GM19240 (cell line): ENCODE results near the gene GPANK1.

Experiments
- DNase-seq: peaks from one replicate; pipeline ENCODE4 v3.0.0; 2011; ENCODE audit warnings: low spot score; ENCODE audit not compliant: insufficient read length

The GPANK1 gene

DNA sequence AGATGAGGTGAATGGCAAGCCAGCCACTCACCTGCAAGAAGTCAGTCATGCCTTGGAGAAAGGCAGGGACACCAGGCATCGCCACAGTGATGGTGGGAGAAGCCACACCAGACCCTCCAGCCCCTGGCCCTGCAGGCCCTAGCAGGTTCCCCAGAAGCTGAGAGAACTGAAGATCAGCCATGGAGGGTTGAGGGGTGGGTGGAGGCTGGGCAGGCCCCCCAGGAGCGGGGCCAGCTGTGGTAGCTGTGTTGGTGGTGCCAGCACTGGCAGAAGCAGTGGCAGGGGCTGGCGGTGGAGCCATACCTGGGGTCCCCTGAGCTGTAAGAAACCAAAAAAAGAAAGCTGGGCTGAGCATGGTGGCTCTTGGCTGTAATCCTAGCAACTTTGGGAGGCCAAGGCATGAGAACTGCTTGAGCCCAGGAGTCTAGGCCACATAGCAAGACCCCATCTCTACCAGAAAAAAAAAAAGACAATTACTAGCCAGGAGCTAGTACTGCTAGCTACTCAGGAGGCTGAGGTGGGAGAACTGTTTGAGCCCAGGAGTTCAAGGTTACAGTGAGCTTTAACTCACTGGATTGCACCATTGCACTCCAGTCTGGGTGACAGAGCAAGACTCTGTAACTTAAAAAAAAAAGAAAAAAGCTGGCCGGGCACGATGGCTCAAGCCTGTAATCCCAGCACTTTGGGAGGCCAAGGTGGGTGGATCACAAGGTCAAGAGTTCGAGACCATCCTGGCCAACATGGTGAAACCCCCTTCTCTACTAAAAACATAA is 21.8 kb downstream of the GPANK1 start:
- no peak for DNase-seq

DNA sequence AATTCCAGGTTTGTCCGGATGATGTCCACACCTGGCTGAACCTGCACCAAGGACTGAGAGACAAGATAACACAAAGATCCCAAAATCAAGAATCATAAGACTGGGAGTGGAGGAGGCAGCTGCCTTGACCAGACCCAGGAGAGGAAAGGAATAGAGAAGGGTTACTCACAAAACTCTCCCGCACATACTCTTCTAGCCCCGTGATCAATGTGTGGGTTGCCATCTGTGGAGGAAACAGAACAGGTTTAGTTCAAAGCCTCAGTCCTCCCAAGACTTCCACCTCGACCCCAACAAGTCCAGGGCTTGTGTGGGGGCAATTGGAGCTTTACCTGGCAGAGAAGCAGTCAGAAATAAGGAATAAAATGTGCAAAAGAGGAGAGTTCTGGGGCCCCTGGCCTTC is 23.4 kb downstream of the GPANK1 start:
- DNase-seq: no peak

DNA sequence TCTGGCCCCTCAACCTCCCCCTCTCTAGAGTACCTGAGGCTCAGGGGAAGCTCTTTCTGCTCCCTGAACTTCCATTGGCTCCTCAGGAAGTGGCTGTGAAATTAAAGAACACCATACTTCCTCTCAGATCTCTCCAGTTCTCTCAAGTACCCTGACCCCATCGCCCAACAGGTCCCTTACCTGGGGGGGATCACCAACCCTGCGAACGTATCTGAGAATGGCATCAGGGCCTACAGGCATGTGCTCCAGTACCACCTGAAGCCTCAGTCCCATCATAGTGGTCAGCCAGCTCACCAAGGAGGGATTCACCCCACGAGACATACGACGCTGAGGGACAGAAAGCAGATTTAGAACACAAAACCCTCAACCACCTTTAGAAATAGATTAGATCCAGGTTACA is 24.2 kb downstream of the GPANK1 start:
- no peak for DNase-seq

DNA sequence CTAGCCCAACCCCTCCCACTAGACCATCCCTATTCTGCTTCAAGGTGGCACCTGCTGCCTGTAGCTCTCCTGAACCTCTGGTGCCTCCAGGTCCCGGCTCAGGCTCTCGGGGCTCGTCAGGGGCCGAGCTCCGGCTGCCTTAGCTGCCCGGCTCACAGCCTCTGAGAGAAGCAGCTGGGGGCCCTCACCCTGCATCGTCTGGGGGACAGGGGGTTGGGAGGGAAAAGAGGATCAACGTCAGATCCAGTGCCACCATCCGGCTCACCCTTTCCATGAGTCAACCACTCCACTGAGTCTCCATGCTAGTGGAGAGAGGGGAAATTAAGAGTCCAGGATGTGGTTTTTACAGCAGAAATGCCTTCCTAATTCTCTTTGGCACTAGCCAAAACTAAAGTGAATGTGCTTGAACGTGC is 25.3 kb downstream of the GPANK1 start:
- no peak for DNase-seq

DNA sequence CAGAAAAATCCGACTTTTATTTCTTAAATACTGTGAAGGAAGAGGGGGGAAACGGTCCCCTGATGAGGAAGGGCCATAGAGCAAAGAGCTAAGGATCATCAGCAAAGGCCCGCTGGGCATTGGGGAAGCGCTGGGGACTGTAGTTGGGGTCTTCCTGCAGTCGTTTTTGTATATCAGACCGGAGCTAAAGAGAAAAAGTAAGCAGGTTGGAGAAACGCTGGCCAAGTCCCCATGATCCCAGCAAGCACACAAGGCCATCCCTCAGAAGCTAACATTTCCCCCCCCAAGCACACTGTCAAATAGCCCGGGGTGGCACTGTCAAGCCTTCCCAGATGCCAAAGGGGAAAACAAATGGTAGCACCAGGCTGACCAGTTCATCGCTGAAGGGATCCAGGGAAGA is 25.8 kb downstream of the GPANK1 start:
- DNase-seq: no peak

DNA sequence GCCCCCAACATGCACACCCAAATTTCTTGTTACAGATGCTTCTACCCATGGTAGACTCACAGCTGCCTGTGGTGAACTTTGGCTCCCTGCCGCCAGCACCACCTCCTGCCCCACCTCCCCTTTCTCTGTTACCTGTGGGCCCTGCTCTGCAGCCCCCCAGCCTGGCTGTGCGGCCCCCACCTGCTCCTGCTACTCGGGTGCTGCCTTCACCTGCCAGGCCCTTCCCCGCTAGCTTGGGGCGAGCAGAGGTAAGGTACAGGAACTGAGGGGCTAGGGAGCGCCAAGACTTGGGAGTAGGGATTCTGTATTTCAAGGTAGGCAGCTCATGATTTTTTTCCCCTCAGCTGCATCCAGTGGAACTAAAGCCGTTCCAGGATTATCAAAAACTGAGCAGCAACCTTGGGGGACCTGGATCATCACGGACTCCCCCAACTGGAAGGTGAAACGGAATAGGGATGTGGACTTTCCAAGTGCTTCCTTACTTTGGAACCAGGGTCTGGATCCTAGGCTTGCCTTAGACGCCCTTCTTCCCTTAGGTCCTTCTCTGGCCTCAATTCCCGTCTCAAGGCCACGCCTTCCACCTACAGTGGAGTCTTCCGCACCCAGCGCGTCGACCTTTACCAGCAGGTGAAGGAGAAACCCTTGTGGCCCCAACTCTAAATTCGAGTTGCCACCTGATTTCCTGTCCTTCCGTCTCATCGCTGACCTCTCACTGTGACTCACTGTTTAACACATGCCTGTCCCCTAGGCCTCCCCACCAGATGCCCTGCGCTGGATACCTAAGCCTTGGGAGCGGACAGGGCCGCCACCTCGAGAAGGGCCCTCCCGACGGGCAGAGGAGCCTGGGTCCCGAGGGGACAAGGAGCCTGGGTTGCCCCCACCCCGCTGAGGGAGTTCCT is 27.9 kb downstream of the GPANK1 start:
- DNase-seq: no peak

DNA sequence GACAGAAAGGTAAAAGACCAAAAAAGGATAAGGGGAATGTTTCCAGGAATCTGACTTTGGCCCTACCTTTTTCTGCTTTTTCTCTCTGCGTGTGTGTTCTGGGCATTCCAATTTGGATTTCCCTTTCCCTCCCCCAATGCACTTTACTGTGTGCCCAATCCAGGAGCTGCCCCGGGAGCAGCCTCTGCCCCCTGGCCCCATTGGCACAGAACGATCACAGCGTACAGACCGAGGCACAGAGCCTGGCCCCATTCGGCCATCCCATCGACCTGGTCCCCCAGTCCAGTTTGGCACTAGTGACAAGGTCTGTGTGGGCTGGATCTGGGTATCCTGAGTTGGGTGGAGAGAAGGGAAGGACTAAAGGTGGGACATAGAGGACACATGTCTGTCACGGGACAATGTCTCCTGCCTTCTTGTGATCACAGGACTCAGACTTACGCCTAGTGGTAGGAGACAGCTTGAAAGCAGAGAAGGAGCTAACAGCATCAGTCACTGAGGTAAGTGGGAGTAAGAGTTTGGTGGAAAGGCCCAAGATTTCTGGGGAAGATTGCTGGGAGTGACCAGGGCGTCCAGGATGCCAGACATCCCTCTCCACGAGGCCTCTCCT is 29.7 kb downstream of the GPANK1 start:
- no peak for DNase-seq

DNA sequence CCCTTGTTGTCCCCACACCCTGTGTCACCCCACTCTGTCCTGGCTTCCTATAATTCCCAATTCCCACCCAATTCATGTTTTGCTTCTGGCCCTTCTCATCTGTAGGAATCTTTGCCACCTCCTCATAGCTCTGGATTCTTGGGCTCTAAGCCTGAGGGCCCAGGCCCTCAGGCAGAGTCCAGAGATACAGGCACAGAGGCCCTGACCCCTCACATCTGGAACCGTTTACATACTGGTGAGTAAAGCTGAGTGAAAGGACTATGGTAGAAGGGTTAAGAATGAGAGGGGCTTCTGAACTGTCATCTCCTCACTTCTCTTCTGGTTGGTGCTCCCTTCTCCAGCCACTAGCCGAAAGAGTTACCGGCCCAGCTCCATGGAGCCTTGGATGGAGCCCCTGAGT is 30.7 kb downstream of the GPANK1 start:
- no peak for DNase-seq

DNA sequence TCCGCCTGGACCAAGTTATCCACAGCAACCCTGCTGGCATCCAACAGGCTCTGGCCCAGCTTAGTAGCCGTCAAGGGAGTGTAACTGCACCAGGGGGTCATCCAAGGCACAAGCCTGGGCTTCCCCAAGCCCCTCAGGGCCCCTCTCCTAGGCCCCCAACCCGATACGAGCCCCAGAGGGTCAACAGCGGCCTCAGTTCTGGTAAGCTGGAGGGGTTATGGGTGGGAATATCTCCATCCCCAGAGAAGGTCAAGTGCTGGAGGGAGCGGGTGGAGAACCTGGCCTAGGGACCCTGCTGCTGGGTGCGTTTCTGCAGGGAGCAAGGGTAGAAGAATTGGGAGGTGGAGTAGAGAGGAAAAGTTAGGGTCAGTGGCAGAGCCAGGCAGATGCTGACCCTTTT is 31.4 kb downstream of the GPANK1 start:
- no peak for DNase-seq

DNA sequence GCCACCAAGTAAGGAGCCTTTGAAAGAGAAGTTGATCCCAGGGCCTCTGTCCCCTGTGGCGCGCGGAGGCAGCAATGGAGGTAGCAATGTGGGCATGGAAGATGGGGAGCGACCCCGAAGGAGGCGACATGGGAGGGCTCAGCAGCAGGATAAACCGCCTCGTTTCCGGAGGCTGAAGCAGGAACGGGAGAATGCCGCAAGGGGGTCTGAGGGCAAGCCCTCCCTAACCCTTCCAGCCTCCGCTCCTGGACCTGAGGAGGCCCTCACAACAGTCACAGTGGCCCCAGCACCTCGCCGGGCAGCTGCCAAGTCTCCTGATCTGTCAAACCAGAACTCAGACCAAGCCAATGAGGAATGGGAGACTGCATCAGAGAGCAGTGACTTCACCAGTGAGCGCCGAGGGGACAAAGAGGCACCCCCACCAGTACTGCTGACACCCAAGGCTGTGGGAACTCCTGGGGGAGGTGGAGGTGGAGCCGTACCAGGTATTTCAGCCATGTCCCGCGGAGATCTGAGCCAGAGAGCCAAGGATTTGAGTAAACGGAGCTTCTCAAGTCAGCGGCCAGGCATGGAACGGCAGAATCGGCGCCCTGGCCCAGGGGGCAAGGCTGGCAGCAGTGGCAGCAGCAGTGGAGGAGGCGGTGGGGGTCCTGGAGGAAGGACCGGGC is 32.4 kb downstream of the GPANK1 start:
- no peak for DNase-seq

DNA sequence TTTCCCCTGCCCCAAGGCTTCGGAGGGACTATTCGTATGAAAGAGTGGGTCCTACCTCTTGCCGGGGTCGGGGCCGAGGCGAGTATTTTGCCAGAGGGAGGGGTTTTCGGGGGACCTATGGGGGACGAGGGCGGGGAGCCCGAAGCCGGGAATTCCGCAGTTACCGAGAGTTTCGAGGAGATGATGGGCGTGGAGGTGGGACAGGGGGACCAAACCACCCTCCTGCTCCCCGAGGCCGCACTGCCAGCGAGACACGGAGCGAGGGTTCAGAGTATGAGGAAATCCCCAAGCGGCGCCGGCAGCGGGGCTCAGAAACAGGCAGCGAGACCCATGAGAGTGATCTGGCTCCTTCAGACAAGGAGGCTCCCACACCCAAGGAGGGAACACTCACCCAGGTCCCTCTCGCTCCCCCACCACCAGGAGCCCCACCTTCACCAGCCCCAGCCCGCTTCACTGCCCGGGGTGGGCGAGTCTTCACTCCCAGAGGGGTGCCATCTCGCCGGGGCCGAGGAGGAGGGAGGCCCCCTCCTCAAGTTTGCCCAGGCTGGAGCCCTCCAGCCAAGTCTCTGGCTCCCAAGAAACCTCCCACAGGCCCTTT is 33.0 kb downstream of the GPANK1 start:
- no peak for DNase-seq

DNA sequence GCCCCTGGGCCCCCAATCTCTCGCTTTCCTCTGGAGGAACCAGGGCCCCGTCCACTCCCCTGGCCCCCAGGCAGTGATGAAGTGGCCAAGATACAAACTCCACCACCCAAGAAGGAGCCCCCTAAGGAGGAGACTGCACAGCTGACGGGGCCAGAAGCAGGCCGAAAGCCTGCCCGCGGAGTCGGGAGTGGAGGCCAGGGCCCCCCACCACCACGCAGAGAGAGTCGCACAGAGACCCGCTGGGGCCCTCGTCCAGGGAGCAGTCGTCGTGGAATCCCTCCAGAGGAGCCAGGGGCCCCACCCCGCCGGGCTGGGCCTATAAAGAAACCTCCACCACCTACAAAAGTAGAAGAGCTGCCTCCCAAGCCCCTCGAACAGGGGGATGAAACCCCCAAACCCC is 33.6 kb downstream of the GPANK1 start:
- DNase-seq: no peak

DNA sequence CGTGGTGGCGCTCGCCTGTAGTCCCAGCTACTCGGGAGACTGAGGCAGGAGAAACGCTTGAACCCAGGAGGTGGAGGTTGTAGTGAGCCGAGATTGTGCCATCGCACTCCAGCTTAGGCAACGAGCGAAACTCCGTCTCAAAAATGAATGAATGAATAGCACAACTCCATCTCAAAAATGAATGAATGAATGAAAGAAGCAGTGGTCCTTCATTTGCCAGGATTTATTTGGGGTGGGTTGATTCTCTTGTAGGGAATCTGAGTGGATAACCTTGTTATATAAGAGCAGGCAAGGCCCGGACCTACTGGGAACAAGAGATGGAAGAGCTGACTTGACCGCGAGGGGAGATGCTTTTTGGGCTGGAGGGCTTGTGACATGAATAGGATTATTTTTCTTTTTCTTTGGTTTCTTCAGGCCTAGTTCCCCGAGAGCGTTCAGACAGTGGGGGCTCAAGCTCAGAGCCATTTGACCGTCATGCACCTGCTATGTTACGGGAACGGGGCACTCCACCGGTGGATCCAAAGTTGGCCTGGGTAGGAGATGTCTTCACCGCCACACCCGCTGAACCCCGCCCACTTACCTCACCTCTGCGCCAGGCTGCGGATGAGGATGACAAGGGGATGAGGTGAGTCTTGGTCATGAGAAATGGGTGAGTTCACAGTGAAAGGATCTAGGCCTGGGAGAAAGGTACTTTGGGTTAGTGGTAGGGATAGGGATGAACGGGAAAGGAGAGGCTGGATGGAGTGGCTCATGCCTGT is 34.4 kb downstream of the GPANK1 start:
- no peak for DNase-seq

DNA sequence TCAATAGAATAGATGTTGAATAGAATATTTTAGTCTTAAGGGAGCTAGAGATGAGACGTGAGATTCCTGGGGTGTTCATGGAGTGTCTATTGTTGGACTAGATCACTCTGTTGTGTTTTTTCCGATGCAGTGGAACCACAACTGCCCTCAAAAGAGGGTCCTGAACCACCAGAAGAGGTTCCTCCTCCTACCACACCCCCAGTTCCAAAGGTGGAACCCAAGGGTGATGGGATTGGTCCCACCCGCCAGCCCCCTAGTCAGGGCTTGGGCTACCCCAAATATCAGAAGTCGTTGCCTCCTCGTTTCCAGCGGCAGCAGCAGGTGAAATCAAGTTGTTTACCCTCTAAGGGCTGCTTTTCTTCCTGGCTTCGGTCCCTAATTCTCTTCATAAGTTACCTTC is 35.8 kb downstream of the GPANK1 start:
- no peak for DNase-seq

DNA sequence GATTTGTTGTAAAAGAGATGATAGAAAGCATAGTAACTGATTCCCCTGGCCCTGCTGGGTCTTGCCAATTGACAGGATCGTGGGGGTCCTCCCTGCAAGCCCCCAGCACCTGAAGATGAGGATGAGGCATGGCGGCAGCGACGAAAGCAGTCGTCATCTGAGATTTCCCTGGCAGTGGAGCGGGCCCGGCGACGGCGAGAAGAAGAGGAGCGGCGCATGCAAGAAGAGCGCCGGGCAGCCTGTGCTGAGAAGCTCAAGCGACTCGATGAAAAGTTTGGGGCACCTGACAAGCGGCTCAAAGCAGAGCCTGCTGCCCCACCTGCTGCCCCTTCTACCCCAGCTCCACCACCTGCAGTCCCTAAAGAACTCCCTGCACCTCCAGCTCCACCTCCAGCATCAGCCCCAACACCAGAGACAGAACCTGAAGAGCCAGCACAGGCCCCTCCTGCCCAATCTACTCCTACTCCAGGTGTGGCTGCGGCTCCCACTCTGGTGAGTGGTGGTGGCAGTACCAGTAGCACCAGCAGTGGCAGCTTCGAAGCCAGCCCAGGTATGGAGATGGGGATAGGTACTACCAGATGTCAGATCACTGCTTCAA is 37.0 kb downstream of the GPANK1 start:
- no peak for DNase-seq

DNA sequence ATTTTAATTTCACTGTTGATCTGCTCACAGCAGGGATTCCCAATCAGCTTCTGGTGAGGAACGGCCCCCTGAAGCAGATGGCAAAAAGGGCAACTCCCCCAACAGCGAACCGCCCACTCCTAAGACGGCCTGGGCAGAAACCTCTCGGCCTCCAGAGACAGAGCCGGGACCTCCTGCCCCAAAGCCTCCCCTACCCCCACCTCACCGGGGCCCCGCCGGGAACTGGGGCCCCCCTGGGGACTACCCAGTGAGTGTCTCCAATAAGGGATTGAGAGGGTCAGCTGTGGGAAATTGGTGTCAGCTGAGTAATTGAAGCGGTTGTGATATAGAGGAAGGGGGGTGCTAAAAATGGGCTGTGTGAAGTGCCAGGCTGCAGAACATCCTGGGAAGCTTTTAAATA is 37.8 kb downstream of the GPANK1 start:
- no peak for DNase-seq

DNA sequence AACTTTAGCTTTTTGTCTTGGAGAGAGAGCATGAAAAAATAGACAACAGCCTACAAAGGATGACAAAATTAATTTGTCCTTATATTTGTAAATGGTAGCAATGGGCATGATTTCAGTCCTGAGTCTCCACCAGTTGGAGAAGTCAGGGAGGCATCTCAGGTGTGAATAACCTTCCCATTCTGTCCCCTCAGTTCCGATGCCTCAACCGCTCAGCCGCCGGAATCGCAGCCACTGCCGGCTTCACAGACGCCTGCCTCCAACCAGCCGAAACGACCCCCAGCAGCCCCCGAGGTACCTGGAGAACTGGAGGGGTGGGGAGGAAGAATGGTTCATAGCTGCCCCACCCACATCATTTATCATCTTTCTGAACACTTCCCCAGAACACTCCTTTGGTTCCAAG is 40.7 kb downstream of the GPANK1 start:
- DNase-seq: no peak

DNA sequence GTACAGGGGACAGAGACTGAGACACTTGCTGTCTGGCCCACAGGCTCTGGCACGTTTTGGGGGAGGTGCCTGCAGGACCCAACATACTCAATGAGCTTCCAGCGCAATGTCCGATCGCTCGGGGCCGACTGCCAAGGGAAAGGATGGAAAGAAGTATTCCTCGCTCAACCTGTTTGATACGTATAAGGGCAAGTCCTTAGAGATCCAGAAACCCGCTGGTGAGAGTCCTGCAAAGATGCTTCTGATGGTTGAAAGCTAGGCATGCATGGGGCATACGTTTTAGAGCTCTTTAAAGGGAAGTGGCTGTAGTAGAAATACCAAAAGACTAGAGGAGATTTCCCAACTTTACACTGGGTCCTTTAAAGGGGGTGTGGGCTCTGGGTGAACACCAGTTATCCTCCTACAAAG is 42.1 kb downstream of the GPANK1 start:
- DNase-seq: no peak

DNA sequence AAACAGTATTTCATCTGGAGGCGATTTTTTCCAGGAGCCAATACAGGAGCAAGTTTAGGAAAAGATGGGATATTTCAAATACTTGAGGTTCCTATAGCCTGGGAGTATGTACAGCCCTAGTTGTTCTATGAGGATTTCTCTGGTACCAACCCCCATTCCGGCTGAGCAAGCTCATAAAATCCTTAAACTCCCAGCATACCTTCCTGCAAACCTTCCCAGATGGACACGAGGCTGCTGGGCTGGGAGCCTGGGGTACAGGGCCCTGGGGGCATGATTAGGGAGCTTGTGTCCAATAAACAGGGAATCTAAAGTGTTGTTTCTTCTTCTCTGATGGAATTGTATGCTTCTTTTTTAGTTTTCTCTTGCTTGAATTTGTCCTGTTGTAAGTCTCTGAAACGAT is 42.8 kb downstream of the GPANK1 start:
- DNase-seq: no peak

DNA sequence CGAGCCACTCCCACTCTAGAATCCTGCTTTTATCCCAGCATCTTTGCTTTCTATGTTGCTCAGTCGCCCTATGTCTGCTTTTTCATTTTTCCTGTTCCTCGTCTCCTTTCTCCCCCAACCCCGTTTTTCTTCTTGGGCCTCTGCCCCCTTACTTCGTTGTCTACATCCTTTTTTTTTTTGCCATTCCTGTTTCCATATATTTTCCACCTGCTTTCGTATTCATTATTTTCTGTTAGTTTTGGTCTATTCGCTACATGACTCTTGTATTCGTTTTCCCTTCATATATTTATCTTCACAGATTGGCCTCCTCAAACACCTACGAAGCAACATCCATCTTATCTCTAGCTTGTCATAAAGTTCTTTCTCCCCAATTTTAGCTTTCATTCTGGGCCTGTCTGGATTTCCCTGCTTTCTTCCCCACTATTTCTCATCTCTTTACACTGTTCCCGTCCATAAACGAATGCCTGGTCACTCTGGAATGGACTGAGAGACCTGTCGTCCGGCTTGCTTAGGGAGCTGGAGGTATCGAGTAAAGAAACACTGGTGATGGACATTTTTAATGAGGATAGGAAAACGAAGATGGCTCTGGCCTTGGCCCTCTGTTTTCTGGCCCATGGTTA is 43.4 kb downstream of the GPANK1 start:
- no peak for DNase-seq
